Gastroesophageal sphincter (tissue), 4 donors: Measurements from ENCODE around the gene UBAC2. TPM values are rescaled to one million over a fixed set of nuclear protein-coding genes. Genes with fewer than 3 reads are reported as not detected.

Experiments
- ATAC-seq: fragments of 150-250 bp; one replicate; pipeline ENCODE4 v1.9.1; 2016; ENCODE audit warnings: mild to moderate bottlenecking, moderate library complexity
- H3K27ac ChIP-seq, 4 donors: fragments of 200-600 bp; sonication (generic) in 3 of 4; 1 replicate in 3 of 4; 2 replicates in 1 of 4; pipeline ENCODE4 v1.5.1; 2016 to 2019
- H3K27me3 ChIP-seq: fragments of 200-600 bp; sonication (generic); one replicate; pipeline ENCODE4 v1.5.1; 2019
- H3K36me3 ChIP-seq, 2 donors: fragments of 200-600 bp; sonication (generic); one replicate each; pipeline ENCODE4 v1.5.1; 2019; ENCODE audit warnings: control low read depth in 1 of 2
- H3K4me1 ChIP-seq, 3 donors: fragments of 200-600 bp; sonication (generic); 1 replicate in 2 of 3; 2 replicates in 1 of 3; pipeline ENCODE4 v1.5.1; 2016 to 2019; ENCODE audit warnings: control low read depth in 2 of 3
- H3K4me3 ChIP-seq, 2 donors: fragments of 200-600 bp; sonication (generic); one replicate each; pipeline ENCODE4 v1.5.1; 2019; ENCODE audit warnings: mild to moderate bottlenecking in 1 of 2, moderate library complexity in 1 of 2
- H3K9me3 ChIP-seq, 3 donors: fragments of 200-600 bp; sonication (generic); one replicate each; pipeline ENCODE4 v1.5.1; 2017 to 2019; ENCODE audit warnings: control low read depth in 2 of 3
- CTCF ChIP-seq, 4 experiments: fragments of 200-600 bp in 2 of 4; fragments of 450-650 bp in 2 of 4; sonication (generic) in 1 of 4; IDR thresholded peaks; one replicate each; pipeline ENCODE4 v1.5.1; 2017 to 2019; ENCODE audit warnings: antibody characterized with exemption in 4 of 4, mild to moderate bottlenecking in 2 of 4, moderate library complexity in 2 of 4
- EP300 ChIP-seq: sonication (generic); formaldehyde crosslinking; IDR thresholded peaks from one replicate; pipeline ENCODE4 v1.6.1; 2017; ENCODE audit warnings: antibody characterized with exemption, mild to moderate bottlenecking
- POLR2A ChIP-seq, 2 donors: fragments of 450-650 bp; IDR thresholded peaks; one replicate each; pipeline ENCODE4 v1.6.1; 2017; ENCODE audit warnings: antibody characterized with exemption in 2 of 2, mild to moderate bottlenecking in 2 of 2, moderate library complexity in 1 of 2
- POLR2AphosphoS5 ChIP-seq: sonication (generic); formaldehyde crosslinking; IDR thresholded peaks from one replicate; pipeline ENCODE4 v1.6.1; 2017; ENCODE audit warnings: antibody characterized with exemption
- WGBS, 2 donors: methylation state at CpG; one replicate each; pipeline ENCODE4 v1.1.5; 2018; ENCODE audit warnings: low coverage in 1 of 2; 5-methylcytosine and 5-hydroxymethylcytosine counted together
- total RNA-seq, 4 donors: library from RNA; depleted of rRNA; stranded (reverse); fragments of >200 nt; gene quantifications; one replicate each; pipeline ENCODE4 v1.1.0, GENCODE V29; 2016

Gene UBAC2
- total RNA-seq, 4 donors from 2014 or later, result 45.0 to 59.6 (median 52.2) TPM

DNA sequence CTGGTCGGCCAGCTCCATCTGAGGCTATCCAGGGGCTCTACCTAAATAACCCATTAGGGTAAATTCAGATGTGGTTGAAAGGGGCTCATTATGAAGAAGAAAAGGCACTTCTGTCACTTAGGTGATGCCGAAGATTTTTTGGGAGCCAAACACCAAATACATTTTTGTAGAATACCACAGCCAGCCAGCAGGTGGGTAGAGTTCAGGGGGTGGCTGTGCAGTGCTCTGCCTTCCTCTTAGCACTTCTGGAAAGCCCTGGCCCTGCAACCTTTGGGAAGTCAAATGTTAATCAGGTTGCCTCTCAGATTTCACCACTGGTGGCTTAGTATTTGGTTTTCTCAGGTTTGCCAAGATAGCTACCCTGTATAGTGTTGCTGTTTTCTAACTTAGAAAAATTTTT lies 76.1 kb downstream of the UBAC2 start:
- Histone ChIP-seq H3K4me1 (peaks cover 2 to 24% (median 2%) of the 10 kb centered on the region in 3 donors), H3K9me3 (no peaks in the 10 kb centered on the region), H3K36me3 (peaks cover 0 to 5% of the 10 kb centered on the region in 2 donors), H3K4me3 (no peak overlapping the region), H3K27ac (no peak overlapping the region), H3K27me3 (no peaks in the 10 kb centered on the region)
- TF ChIP-seq POLR2A (IDR thresholded peaks at IDR 0.05) (no peak), CTCF (IDR thresholded peaks at IDR 0.05) (no peak), POLR2AphosphoS5 (no peak), EP300 (no peak)
- WGBS, 2 donors, result 66 to 86% methylated on average over 2 of the region's 2 CpGs
- ATAC-seq, result no peak

GRCh38 chr13:99277629-99278028 lies 77.0 kb downstream of the UBAC2 start:
- Histone ChIP-seq H3K9me3 (no peaks in the 10 kb centered on the region), H3K36me3 (peaks cover 0 to 5% of the 10 kb centered on the region in 2 donors), H3K4me1 (peaks cover under 1 to 29% (median 4%) of the 10 kb centered on the region in 3 donors), H3K4me3 (no peak overlapping the region), H3K27me3 (no peaks in the 10 kb centered on the region), H3K27ac (no peak overlapping the region)
- WGBS, 2 donors, result 84 to 95% methylated on average over 4 of the region's 4 CpGs
- ATAC-seq, result no peak
- no peak for TF ChIP-seq CTCF (IDR thresholded peaks at IDR 0.05)
- no peak for TF ChIP-seq POLR2A (IDR thresholded peaks at IDR 0.05)
- no peak for TF ChIP-seq POLR2AphosphoS5
- no peak for TF ChIP-seq EP300

GRCh38 chr13:99278200-99278599 lies 77.5 kb downstream of the UBAC2 start:
- ATAC-seq, result no peak
- no peaks in the 10 kb centered on the region for H3K9me3 ChIP-seq
- peaks cover 4 to 34% (median 8%) of the 10 kb centered on the region in 3 donors for H3K4me1 ChIP-seq
- no peak overlapping the region for H3K4me3 ChIP-seq
- WGBS, 2 donors, result 88 to 92% methylated on average over 5 of the region's 5 CpGs
- TF ChIP-seq CTCF (IDR thresholded peaks at IDR 0.05) (no peak), POLR2A (IDR thresholded peaks at IDR 0.05) (no peak), EP300 (no peak), POLR2AphosphoS5 (no peak)
- H3K27ac ChIP-seq, result no peak overlapping the region
- peaks cover 0 to 5% of the 10 kb centered on the region in 2 donors for H3K36me3 ChIP-seq
- H3K27me3 ChIP-seq, result no peaks in the 10 kb centered on the region

- no peak for TF ChIP-seq POLR2AphosphoS5
- no peak for TF ChIP-seq POLR2A (IDR thresholded peaks at IDR 0.05)
- TF ChIP-seq EP300, result no peak
- TF ChIP-seq CTCF (IDR thresholded peaks at IDR 0.05), result no peak
- H3K4me1 ChIP-seq, result peaks cover 4 to 36% (median 8%) of the 10 kb centered on the region in 3 donors
- H3K27me3 ChIP-seq, result no peaks in the 10 kb centered on the region
- H3K27ac ChIP-seq, result no peak overlapping the region
- H3K4me3 ChIP-seq, result no peak overlapping the region
- no peaks in the 10 kb centered on the region for H3K9me3 ChIP-seq
- 88 to 100% methylated on average over 3 of the region's 3 CpGs for WGBS, 2 donors
- peaks cover 0 to 5% of the 10 kb centered on the region in 2 donors for H3K36me3 ChIP-seq
- ATAC-seq, result no peak
These were observed 78.2 kb downstream of the UBAC2 start for GRCh38 chr13:99278843-99279242.

DNA sequence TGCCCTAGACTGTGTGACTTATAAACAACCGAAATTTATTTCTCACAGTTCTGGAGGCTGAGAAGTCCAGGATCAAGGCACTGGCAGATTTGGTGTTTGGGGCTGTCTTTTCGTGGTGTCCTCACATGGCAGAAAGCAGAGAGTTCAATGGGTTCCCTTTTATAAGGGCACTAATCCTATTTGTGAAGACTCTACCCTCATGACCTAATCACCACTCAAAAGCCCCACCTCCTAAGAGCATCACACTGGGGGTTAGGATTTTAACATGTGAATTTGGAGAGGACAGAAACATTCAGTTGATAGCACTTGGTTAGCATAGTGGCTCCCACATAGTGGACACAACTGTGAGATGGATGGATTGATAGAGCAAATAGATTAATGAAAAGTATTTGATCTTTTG lies 79.0 kb downstream of the UBAC2 start:
- Histone ChIP-seq H3K27ac (peak overlapping the region in 1 of 4 donors; percentile 10), H3K27me3 (no peaks in the 10 kb centered on the region), H3K4me3 (no peak overlapping the region), H3K9me3 (no peaks in the 10 kb centered on the region), H3K36me3 (peaks cover 0 to 5% of the 10 kb centered on the region in 2 donors), H3K4me1 (peaks cover 4 to 41% (median 8%) of the 10 kb centered on the region in 3 donors)
- no peak for TF ChIP-seq POLR2AphosphoS5
- no peak for TF ChIP-seq POLR2A (IDR thresholded peaks at IDR 0.05)
- TF ChIP-seq EP300, result no peak
- no peak for TF ChIP-seq CTCF (IDR thresholded peaks at IDR 0.05)
- ATAC-seq, result no peak
- 100% methylated on average over 2 of the region's 2 CpGs for WGBS, 2 donors
